Colonic mucosa (tissue), 4 donors: ENCODE results near the gene IFFO2. TPM values are rescaled to one million over a fixed set of nuclear protein-coding genes. Genes with fewer than 3 reads are reported as not detected.

ENCODE experiments used
- DNase-seq: peaks from one replicate; pipeline ENCODE4 v3.0.0-alpha.2; 2020
- H3K27ac ChIP-seq: fragments of 200-600 bp; one replicate; pipeline ENCODE4 v1.8.0; 2021
- H3K27me3 ChIP-seq: fragments of 200-600 bp; one replicate; pipeline ENCODE4 v1.8.0; 2021
- H3K36me3 ChIP-seq: fragments of 200-600 bp; one replicate; pipeline ENCODE4 v1.8.0; 2021
- H3K4me1 ChIP-seq: fragments of 200-600 bp; one replicate; pipeline ENCODE4 v1.8.0; 2021; ENCODE audit warnings: mild to moderate bottlenecking
- H3K4me3 ChIP-seq: fragments of 200-600 bp; one replicate; pipeline ENCODE4 v1.8.0; 2021
- H3K9ac ChIP-seq, 2 donors: one replicate each; pipeline ENCODE4 v1.7.0; 2013; ENCODE audit warnings: control low read depth in 2 of 2, low read depth in 2 of 2, low read length in 2 of 2
- H3K9me3 ChIP-seq: fragments of 200-600 bp; one replicate; pipeline ENCODE4 v1.8.0; 2021
- CTCF ChIP-seq: fragments of 200-600 bp; IDR thresholded peaks from one replicate; pipeline ENCODE4 v1.8.0; 2022; ENCODE audit warnings: antibody characterized with exemption, mild to moderate bottlenecking
- intact Hi-C: fragments of 100-400 bp; cut with DNase I; formaldehyde crosslinking; loops from one replicate; pipeline ENCODE4 v1.14.1; 2022
- total RNA-seq, 2 donors: library from RNA; stranded (reverse); fragmentation: NEBNext Ultra II Directional in 1 of 2; extraction: Animal tissue kit (Norgen Biotek cat#: 25700) in 1 of 2; gene quantifications; one replicate each; pipeline ENCODE4 v1.2.1, GENCODE V29; 2021
- donor health status: healthy.
- donor health status: DM: no; HTN: no; CAD: no.
- donor health status: DM: no; HTN: no; CAD: no.

Gene IFFO2
- total RNA-seq, 2 donors from 2014 or later = 5.6 to 14.0 TPM

GRCh38 chr1:18881642-18882431 lies 74.6 kb downstream of the IFFO2 start:
- no peak overlapping the region for H3K9ac ChIP-seq
- no peaks in the 10 kb centered on the region for H3K9me3 ChIP-seq
- H3K4me1 ChIP-seq = no peaks in the 10 kb centered on the region
- no peak overlapping the region for H3K4me3 ChIP-seq
- no peak for DNase-seq
- no peaks in the 10 kb centered on the region for H3K27me3 ChIP-seq
- no peak overlapping the region for H3K27ac ChIP-seq
- intact Hi-C loops = no loop called here
- no peak for TF ChIP-seq CTCF
- H3K36me3 ChIP-seq = no peaks in the 10 kb centered on the region

- Histone ChIP-seq H3K9me3 (no peaks in the 10 kb centered on the region), H3K4me3 (no peak overlapping the region), H3K27ac (no peak overlapping the region), H3K4me1 (no peaks in the 10 kb centered on the region), H3K27me3 (no peaks in the 10 kb centered on the region), H3K9ac (no peak overlapping the region), H3K36me3 (no peaks in the 10 kb centered on the region)
- DNase-seq = no peak
- intact Hi-C loops = no loop called here
- no peak for TF ChIP-seq CTCF
Measured at GRCh38 chr1:18881164-18881563, 75.3 kb downstream of the IFFO2 start.

- H3K4me1 ChIP-seq = no peaks in the 10 kb centered on the region
- intact Hi-C loops = no loop called here
- H3K9ac ChIP-seq = no peak overlapping the region
- no peak for DNase-seq
- no peak overlapping the region for H3K27ac ChIP-seq
- H3K4me3 ChIP-seq = no peak overlapping the region
- no peaks in the 10 kb centered on the region for H3K9me3 ChIP-seq
- no peaks in the 10 kb centered on the region for H3K27me3 ChIP-seq
- no peaks in the 10 kb centered on the region for H3K36me3 ChIP-seq
- TF ChIP-seq CTCF = no peak
Measured at GRCh38 chr1:18880585-18880984, 75.9 kb downstream of the IFFO2 start.

GRCh38 chr1:18879791-18880309 lies 76.6 kb downstream of the IFFO2 start:
- H3K4me3 ChIP-seq = no peak overlapping the region
- H3K36me3 ChIP-seq = no peaks in the 10 kb centered on the region
- intact Hi-C loops = loop anchor here (5.0 kb wide), 1 partner anchor 283 kb away; no protein-coding TSS in a partner anchor
- TF ChIP-seq CTCF = no peak
- no peaks in the 10 kb centered on the region for H3K9me3 ChIP-seq
- H3K4me1 ChIP-seq = peaks cover 5% of the 10 kb centered on the region
- no peak overlapping the region for H3K27ac ChIP-seq
- no peak overlapping the region for H3K9ac ChIP-seq
- no peak for DNase-seq
- H3K27me3 ChIP-seq = no peaks in the 10 kb centered on the region

- no peak overlapping the region for H3K27ac ChIP-seq
- no peaks in the 10 kb centered on the region for H3K9me3 ChIP-seq
- peaks cover 5% of the 10 kb centered on the region for H3K4me1 ChIP-seq
- no peaks in the 10 kb centered on the region for H3K36me3 ChIP-seq
- no peak overlapping the region for H3K9ac ChIP-seq
- no peak overlapping the region for H3K4me3 ChIP-seq
- H3K27me3 ChIP-seq = no peaks in the 10 kb centered on the region
- intact Hi-C loops = loop anchor here (5.0 kb wide), 1 partner anchor 282 kb away; no protein-coding TSS in a partner anchor
- DNase-seq = no peak
- TF ChIP-seq CTCF = no peak
Measured at GRCh38 chr1:18879215-18879790, 77.2 kb downstream of the IFFO2 start.
